BJ (cell line): ENCODE results near the gene VSNL1. TPM values are rescaled to one million over a fixed set of nuclear protein-coding genes. Genes with fewer than 3 reads are reported as not detected.

Experiments
- CTCF ChIA-PET: fragments of 350-600 bp; formaldehyde crosslinking; extraction: SDS; loops from one replicate; lab custom pipeline; 2021; ENCODE audit warnings: antibody characterized with exemption, inconsistent platforms; lab: Yijun Ruan, JAX
- POLR2A ChIA-PET: fragments of 300-600 bp; sonication (Branson Sonifier 250); formaldehyde crosslinking; extraction: SDS; loops from one replicate; lab custom pipeline; 2021; ENCODE audit warnings: antibody characterized with exemption; lab: Charles Lee
- DNase-seq: peaks from one replicate; pipeline ENCODE4 v3.0.0-alpha.2; 2011; ENCODE audit warnings: low read depth
- H3K27me3 ChIP-seq: 2 replicates; pipeline ENCODE4 v1.6.0; 2011; ENCODE audit warnings: low read length; ENCODE audit not compliant: control insufficient read depth, insufficient read depth
- H3K36me3 ChIP-seq: 2 replicates; pipeline ENCODE4 v1.5.1; 2011; ENCODE audit warnings: low read length; ENCODE audit not compliant: control insufficient read depth, insufficient read depth
- H3K4me3 ChIP-seq: 2 replicates; pipeline ENCODE4 v1.5.1; 2011; ENCODE audit warnings: low read depth, mild to moderate bottlenecking, control low read depth, low read length
- CTCF ChIP-seq: IDR thresholded peaks from 2 replicates; pipeline ENCODE4 v1.5.1; 2011; ENCODE audit warnings: low read depth, mild to moderate bottlenecking, control low read depth, inconsistent platforms, low read length, moderate library complexity; ENCODE audit not compliant: insufficient read depth
- polyA plus RNA-seq: library from polyadenylated mRNA; depleted of rRNA; stranded (reverse); fragments of >200 nt; gene quantifications from 2 replicates; pipeline ENCODE4 v1.2.3, GENCODE V29; 2011

The VSNL1 gene
- polyA plus RNA-seq, 1 experiment, result not detected

- CTCF ChIA-PET, result no interaction called here
- Histone ChIP-seq H3K27me3 (no peaks in the 10 kb centered on the region), H3K4me3 (no peak overlapping the region), H3K36me3 (no peaks in the 10 kb centered on the region)
- no peak for DNase-seq
- TF ChIP-seq CTCF, result no peak
- POLR2A ChIA-PET, result no interaction called here
These were observed 7.2 kb downstream of the VSNL1 start for GRCh38 chr2:17547737-17548136.

- TF ChIP-seq CTCF, result no peak
- Histone ChIP-seq H3K27me3 (no peaks in the 10 kb centered on the region), H3K4me3 (no peak overlapping the region), H3K36me3 (no peaks in the 10 kb centered on the region)
- ChIA-PET POLR2A (no interaction called here), CTCF (no interaction called here)
- no peak for DNase-seq
These were observed 10.4 kb downstream of the VSNL1 start for GRCh38 chr2:17550907-17551306.

GRCh38 chr2:17555150-17555549 lies 14.7 kb downstream of the VSNL1 start:
- TF ChIP-seq CTCF, result no peak
- ChIA-PET POLR2A (no interaction called here), CTCF (no interaction called here)

GRCh38 chr2:17557596-17557995 lies 17.1 kb downstream of the VSNL1 start:
- DNase-seq, result no peak
- CTCF ChIA-PET, result no interaction called here
- POLR2A ChIA-PET, result no interaction called here
- no peaks in the 10 kb centered on the region for H3K36me3 ChIP-seq
- H3K27me3 ChIP-seq, result no peaks in the 10 kb centered on the region
- TF ChIP-seq CTCF, result no peak
- no peak overlapping the region for H3K4me3 ChIP-seq

More at GRCh38 chr2:17555150-17555549, 14.7 kb downstream of the VSNL1 start:
- H3K27me3 ChIP-seq, result no peaks in the 10 kb centered on the region
- no peak overlapping the region for H3K4me3 ChIP-seq
- no peaks in the 10 kb centered on the region for H3K36me3 ChIP-seq
- DNase-seq, result no peak

GRCh38 chr2:17558053-17558452 lies 17.6 kb downstream of the VSNL1 start:
- no peaks in the 10 kb centered on the region for H3K36me3 ChIP-seq
- no peaks in the 10 kb centered on the region for H3K27me3 ChIP-seq
- ChIA-PET POLR2A (no interaction called here), CTCF (no interaction called here)
- no peak overlapping the region for H3K4me3 ChIP-seq
- no peak for DNase-seq
- TF ChIP-seq CTCF, result no peak
